SK-N-MC (cell line): ENCODE data around the gene DOK1.

Source experiments
- EZH2 ChIP-seq: fragments of 200-600 bp; sonication (generic); IDR thresholded peaks from one replicate; pipeline ENCODE4 v1.6.1; 2017; ENCODE audit warnings: antibody characterized with exemption
- POLR2AphosphoS5 ChIP-seq: IDR thresholded peaks from 2 replicates; pipeline ENCODE4 v1.6.1; 2012; ENCODE audit warnings: mild to moderate bottlenecking, low read depth, low read length, borderline replicate concordance

GRCh38 chr2:74577448-74577847, 22.9 kb downstream of the DOK1 start:
- TF ChIP-seq POLR2AphosphoS5 (no peak), EZH2 (no peak)
